Lower leg skin (tissue), 4 donors: ENCODE measurements around the gene APOC1. TPM values are rescaled to one million over a fixed set of nuclear protein-coding genes. Genes with fewer than 3 reads are reported as not detected.
A peak's percentile ranks its signal among the peaks of the same experiment; 100 is the strongest.

Source experiments
- DNase-seq, 2 donors: peaks; one replicate each; pipeline ENCODE4 v3.0.0-alpha.2; 2019; ENCODE audit warnings: low spot score in 2 of 2
- H3K4me3 ChIP-seq: fragments of 200-600 bp; sonication (generic); 2 replicates; pipeline ENCODE4 v1.5.1; 2017; ENCODE audit warnings: mild to moderate bottlenecking, low read depth; ENCODE audit not compliant: poor library complexity, severe bottlenecking
- POLR2A ChIP-seq, 2 donors: fragments of 450-650 bp; IDR thresholded peaks; one replicate each; pipeline ENCODE4 v1.6.1; 2016 to 2017; ENCODE audit warnings: antibody characterized with exemption in 2 of 2, mild to moderate bottlenecking in 1 of 2, moderate library complexity in 1 of 2
- WGBS, 2 donors: methylation state at CpG; one replicate each; pipeline ENCODE4 v1.1.5; 2018; 5-methylcytosine and 5-hydroxymethylcytosine counted together
- intact Hi-C: fragments of 100-400 bp; cut with DNase I; formaldehyde crosslinking; loops from one replicate; pipeline ENCODE4 v1.15.0; 2023; ENCODE audit warnings: low total_unique reads
- total RNA-seq, 4 donors: library from RNA; depleted of rRNA; stranded (reverse); fragments of >200 nt; gene quantifications; one replicate each; pipeline ENCODE4 v1.1.0, GENCODE V29; 2016
- TF ChIP-seq, protein P1 (sequence below), 3 donors: fragments of 450-650 bp; IDR thresholded peaks; one replicate each; pipeline ENCODE4 v1.5.1; 2016; ENCODE audit warnings: antibody characterized with exemption in 3 of 3, mild to moderate bottlenecking in 3 of 3, moderate library complexity in 2 of 3

The APOC1 gene
- total RNA-seq, 4 donors from 2014 or later: 17.1 to 35.5 (median 28.8) TPM

DNA sequence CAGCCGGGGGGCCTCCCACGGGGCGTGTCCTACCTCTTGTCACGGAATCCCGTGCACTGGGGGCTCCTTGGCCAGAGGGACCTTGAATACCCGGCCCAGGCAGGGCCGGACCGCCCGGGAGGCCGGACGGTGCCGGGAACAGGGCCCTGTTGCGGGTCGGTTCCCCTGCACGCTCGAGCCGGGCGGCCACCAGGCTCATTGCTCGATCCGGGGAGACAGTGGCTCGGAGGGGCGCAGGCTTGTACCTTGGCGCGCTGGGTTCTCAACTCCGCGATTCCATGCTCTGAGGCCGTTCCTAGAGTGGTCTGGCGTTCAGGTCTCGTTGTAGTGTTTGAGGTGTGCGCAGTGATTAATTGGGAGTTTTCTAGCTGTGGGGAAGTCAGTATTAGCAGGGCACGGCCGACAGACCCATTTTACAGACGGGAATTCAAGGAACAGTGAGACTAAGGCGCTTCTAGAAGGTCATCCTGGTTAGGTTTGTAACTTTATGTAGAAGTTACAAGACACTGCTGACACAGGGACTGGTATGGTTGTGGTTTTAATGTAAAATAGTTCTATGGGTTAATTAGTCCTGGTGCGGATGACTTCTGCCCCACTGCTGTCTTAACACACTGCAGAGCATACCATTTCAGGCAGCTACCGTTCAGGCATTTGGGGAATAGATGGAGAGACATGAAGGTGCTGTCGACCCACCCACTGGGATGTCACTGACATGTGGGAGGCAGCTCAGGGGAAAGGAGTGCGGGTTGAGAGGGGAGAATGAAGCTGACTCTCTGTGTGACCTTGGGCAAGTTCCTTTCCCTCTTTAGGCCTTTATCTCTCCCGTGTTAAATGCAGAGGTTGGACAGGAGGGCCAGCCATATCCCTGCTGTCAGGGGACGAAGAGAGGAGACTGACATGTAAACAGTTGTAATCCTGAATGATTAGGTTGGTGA is 41.4 kb downstream of the APOC1 start:
- 2 to 3% methylated on average over 28 to 34 of the region's 40 CpGs for WGBS, 2 donors
- intact Hi-C loops: no loop called here
- TF ChIP-seq, protein P1, sequence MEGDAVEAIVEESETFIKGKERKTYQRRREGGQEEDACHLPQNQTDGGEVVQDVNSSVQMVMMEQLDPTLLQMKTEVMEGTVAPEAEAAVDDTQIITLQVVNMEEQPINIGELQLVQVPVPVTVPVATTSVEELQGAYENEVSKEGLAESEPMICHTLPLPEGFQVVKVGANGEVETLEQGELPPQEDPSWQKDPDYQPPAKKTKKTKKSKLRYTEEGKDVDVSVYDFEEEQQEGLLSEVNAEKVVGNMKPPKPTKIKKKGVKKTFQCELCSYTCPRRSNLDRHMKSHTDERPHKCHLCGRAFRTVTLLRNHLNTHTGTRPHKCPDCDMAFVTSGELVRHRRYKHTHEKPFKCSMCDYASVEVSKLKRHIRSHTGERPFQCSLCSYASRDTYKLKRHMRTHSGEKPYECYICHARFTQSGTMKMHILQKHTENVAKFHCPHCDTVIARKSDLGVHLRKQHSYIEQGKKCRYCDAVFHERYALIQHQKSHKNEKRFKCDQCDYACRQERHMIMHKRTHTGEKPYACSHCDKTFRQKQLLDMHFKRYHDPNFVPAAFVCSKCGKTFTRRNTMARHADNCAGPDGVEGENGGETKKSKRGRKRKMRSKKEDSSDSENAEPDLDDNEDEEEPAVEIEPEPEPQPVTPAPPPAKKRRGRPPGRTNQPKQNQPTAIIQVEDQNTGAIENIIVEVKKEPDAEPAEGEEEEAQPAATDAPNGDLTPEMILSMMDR (IDR thresholded peaks at IDR 0.05): no peak
- no peak for TF ChIP-seq POLR2A (IDR thresholded peaks at IDR 0.05)
- peak overlapping the region; percentile 78 for H3K4me3 ChIP-seq
- DNase-seq: no peak

DNA sequence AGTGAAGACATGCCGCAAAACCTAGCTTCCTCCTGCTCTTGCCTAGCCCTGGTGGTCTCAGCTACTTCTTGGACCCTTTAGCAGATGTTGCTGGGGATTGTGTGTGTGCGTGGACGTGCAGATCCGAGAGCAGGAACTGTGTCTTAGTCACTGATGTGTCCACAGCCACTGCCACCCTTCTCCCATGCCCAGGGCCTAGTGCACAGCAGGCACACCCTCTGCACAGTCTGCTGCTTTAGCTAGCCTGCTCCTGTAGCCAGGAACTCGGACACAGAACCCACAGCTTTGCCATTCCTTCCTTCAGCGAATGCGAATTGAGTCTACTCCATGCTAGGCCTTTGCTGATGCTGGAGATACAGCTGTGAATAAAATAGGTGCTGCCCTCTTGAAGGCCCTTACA is 43.1 kb downstream of the APOC1 start:
- DNase-seq: no peak
- H3K4me3 ChIP-seq: no peak overlapping the region
- intact Hi-C loops: no loop called here
- 69 to 71% methylated on average over 7 of the region's 7 CpGs for WGBS, 2 donors
- TF ChIP-seq POLR2A (IDR thresholded peaks at IDR 0.05): no peak
- TF ChIP-seq, protein P1 (IDR thresholded peaks at IDR 0.05): no peak

DNA sequence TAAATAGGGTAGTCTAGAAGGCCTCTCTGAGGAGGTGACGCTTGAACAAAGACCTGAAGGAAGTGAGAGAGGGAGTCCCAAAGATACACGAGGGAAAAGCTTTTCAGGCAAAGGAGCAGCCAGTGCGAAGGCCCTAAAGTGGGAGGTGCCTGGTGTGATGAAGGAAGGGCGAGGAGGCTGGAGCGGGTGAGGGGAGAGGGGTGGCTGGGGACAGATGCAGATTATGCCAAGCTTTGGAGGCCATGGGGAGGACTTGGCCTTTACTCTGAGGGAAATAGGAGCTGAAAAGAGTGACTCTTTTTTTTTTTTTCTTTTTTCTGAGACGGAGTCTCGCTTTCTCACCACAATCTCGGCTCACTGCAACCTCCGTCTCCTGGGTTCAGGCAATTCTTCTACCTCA is 43.7 kb downstream of the APOC1 start:
- H3K4me3 ChIP-seq: no peak overlapping the region
- DNase-seq: no peak
- WGBS, 2 donors: 75 to 79% methylated on average over 9 of the region's 9 CpGs
- intact Hi-C loops: no loop called here
- TF ChIP-seq POLR2A (IDR thresholded peaks at IDR 0.05): no peak
- TF ChIP-seq, protein P1 (IDR thresholded peaks at IDR 0.05): no peak

- intact Hi-C loops: no loop called here
- no peak overlapping the region for H3K4me3 ChIP-seq
- TF ChIP-seq POLR2A (IDR thresholded peaks at IDR 0.05): no peak
- TF ChIP-seq, protein P1 (IDR thresholded peaks at IDR 0.05): no peak
- 74 to 80% methylated on average over 5 of the region's 5 CpGs for WGBS, 2 donors
- no peak for DNase-seq
These were observed 45.3 kb downstream of the APOC1 start for GRCh38 chr19:44959691-44960090.

DNA sequence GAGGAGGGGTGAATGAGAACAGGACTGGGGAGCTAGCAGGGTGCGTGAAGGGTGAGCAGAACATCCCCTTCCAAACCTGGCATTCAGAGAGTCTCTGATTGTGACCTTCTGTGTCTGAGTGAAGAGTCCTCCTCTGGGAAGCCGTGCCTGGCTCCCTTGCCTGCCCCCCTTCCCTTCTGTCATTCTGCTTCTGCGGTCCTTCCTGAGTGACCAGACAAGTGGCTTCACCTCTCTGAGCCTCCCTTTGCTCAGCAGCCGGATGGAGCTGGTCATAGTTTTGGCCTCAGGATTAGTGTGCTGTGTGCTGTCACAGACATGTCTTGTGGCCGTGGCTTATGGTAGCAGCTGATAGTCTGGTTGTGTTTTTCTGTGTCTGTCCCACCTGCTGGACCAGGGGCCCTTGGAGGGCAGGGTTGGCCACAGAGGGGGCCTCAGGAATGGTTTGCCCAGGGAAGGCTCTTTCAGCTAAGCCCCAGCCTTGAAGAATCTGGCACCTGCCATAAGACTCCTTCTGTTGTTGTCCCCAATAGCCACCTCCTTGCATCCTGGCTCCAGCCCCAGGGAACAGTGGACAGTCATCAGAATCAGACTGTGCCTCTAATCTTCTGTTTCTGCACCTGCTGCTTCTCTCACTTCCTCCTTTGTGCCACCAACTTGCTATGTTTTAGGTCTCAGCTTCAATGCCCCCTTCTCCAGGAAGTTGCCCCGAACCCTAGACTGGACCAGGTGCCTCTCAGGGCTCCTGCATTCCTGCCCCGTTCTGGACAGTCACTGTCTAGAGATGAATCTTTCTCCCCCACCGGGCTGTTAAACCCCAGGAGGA is 46.7 kb downstream of the APOC1 start:
- DNase-seq: no peak
- 85 to 89% methylated on average over 8 of the region's 8 CpGs for WGBS, 2 donors
- H3K4me3 ChIP-seq: no peak overlapping the region
- intact Hi-C loops: no loop called here
- TF ChIP-seq, protein P1 (IDR thresholded peaks at IDR 0.05): no peak
